Skeletal muscle tissue (tissue), 4 donors: ENCODE data around the gene PGA4. TPM values are rescaled to one million over a fixed set of nuclear protein-coding genes. Genes with fewer than 3 reads are reported as not detected.
"Not testable (repeated sequence)": the region's sequence is repeated elsewhere in the genome, so short reads cannot be mapped to it uniquely, and the experiment has no call there.

Experiments
- H3K27ac ChIP-seq: one replicate; pipeline ENCODE4 v1.7.0; 2013; ENCODE audit warnings: mild to moderate bottlenecking, low read depth, low read length, inconsistent platforms
- H3K27me3 ChIP-seq, 3 donors: one replicate each; pipeline ENCODE4 v1.7.0; 2013; ENCODE audit warnings: low read length in 3 of 3; ENCODE audit not compliant: control insufficient read depth in 3 of 3, insufficient read depth in 3 of 3
- H3K36me3 ChIP-seq, 3 donors: one replicate each; pipeline ENCODE4 v1.7.0; 2013; ENCODE audit warnings: low read length in 3 of 3; ENCODE audit not compliant: control insufficient read depth in 3 of 3, insufficient read depth in 3 of 3
- H3K4me1 ChIP-seq, 3 donors: one replicate each; pipeline ENCODE4 v1.7.0; 2013; ENCODE audit warnings: low read length in 3 of 3, mild to moderate bottlenecking in 3 of 3; ENCODE audit not compliant: control insufficient read depth in 3 of 3, insufficient read depth in 3 of 3
- H3K4me3 ChIP-seq, 3 donors: one replicate each; pipeline ENCODE4 v1.7.0; 2013; ENCODE audit warnings: low read length in 3 of 3
- H3K9ac ChIP-seq, 3 donors: one replicate each; pipeline ENCODE4 v1.7.0; 2013; ENCODE audit warnings: low read length in 3 of 3, mild to moderate bottlenecking in 3 of 3, moderate library complexity in 2 of 3, low read depth in 1 of 3
- H3K9me3 ChIP-seq, 3 donors: one replicate each; pipeline ENCODE4 v1.7.0; 2013; ENCODE audit warnings: low read length in 3 of 3; ENCODE audit not compliant: control insufficient read depth in 3 of 3
- total RNA-seq: library from RNA; depleted of rRNA; stranded (reverse); fragments of >200 nt; gene quantifications from one replicate; pipeline ENCODE4 v1.2.3, GENCODE V29; 2014
- donor health status: Osteomylitis.

The PGA4 gene
- total RNA-seq: 3.7 TPM

DNA sequence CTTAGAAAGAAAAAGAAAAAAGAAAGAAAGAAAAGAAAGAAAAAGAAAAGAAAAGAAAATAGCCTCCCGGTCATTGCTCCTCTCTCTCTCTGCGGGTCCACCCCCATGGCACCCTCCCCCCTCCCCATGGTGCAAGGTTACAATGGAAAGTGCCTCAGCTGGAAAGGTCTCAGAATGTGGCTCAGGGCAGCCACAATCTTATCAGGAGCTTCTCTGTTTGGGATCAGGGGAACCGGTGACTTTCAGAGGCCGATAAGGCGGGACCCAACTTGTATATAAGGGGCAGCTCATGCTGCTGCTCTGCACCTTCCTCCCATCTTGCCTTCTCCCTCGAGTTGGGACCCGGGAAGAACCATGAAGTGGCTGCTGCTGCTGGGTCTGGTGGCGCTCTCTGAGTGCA lies at the start of gene PGA4:
Gene PGA4, plus strand, starts transcription at position 301 of the 400 bp plus-strand sequence. Its CDS starts 54 bp downstream, at position 355.
- not testable (repeated sequence) for H3K4me3 ChIP-seq, H3K9ac ChIP-seq, H3K27me3 ChIP-seq, H3K9me3 ChIP-seq, H3K4me1 ChIP-seq, H3K27ac ChIP-seq, H3K36me3 ChIP-seq

DNA sequence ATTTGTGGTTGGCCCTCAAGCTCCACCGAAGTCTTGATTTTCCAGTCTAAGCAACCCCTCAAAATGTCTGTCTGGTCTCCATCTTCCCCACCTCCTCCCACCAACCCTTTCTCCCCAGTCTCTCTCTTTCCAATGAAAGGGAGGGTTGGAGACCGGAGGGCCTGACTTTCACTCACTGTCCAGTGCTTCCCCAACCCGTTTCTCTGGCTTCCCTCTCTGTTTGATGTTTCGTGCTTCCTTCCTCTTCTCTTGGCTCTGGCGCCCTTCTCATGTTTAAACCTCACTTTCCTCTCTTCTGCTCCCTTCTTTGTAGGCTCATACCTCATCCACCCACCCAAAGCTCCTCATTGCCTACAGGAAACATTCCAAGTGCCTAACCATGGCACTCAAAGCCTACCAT lies 49.8 kb upstream of the PGA4 start:
- H3K27ac ChIP-seq: no peak overlapping the region
- H3K9me3 ChIP-seq: peaks cover 0 to 2% (median 0%) of the 10 kb centered on the region in 3 donors
- H3K36me3 ChIP-seq: no peaks in the 10 kb centered on the region
- peaks cover 9 to 28% (median 11%) of the 10 kb centered on the region in 3 donors for H3K27me3 ChIP-seq
- H3K4me3 ChIP-seq: no peak overlapping the region
- no peak overlapping the region for H3K9ac ChIP-seq
- no peaks in the 10 kb centered on the region for H3K4me1 ChIP-seq

DNA sequence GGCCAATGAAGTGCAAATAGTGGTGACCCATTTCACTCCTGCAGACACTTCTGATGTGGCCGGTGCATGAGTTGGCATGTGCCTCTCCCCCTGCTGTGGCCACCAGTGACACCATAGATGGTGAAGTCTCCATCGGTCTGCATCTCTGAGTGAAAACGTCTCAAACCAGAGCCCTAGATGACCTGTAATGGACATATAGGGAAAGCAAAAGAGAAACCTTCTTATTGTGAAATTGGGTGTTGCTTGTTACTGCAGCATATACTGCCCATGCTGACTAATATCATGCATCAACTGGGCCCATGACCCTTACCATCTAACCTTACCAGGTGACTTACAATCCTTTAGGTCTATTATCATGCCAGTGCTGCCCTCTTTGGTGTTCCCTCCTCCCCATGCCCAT lies 49.3 kb upstream of the PGA4 start:
- H3K27me3 ChIP-seq: peaks cover 9 to 28% (median 11%) of the 10 kb centered on the region in 3 donors
- no peak overlapping the region for H3K9ac ChIP-seq
- peaks cover 0 to 2% (median 0%) of the 10 kb centered on the region in 3 donors for H3K9me3 ChIP-seq
- no peak overlapping the region for H3K4me3 ChIP-seq
- no peak overlapping the region for H3K27ac ChIP-seq
- H3K36me3 ChIP-seq: no peaks in the 10 kb centered on the region
- H3K4me1 ChIP-seq: no peaks in the 10 kb centered on the region

DNA sequence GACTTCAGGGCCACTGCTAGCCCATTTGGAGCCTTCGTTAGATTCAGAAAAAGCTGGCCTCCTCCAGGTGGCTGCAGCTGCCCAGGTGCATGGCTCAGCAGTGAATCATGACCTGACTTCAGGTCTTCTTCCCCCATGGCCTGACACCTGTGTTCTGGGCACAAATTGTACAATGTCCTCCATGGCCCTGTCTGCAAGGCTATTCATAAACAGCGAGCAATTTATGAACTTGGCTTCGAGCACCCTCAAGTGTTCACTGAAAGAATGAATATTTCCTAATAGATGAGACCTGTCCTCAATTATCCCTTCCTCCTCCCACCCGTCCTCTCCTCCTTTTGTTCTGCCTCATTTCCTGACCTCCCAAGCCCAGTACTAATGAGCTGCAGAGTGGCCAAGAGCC lies 48.7 kb upstream of the PGA4 start:
- Histone ChIP-seq H3K36me3 (no peaks in the 10 kb centered on the region), H3K27me3 (peaks cover 9 to 28% (median 11%) of the 10 kb centered on the region in 3 donors), H3K9me3 (peaks cover 0 to 2% (median 0%) of the 10 kb centered on the region in 3 donors), H3K27ac (no peak overlapping the region), H3K4me3 (no peak overlapping the region), H3K4me1 (no peaks in the 10 kb centered on the region), H3K9ac (no peak overlapping the region)

DNA sequence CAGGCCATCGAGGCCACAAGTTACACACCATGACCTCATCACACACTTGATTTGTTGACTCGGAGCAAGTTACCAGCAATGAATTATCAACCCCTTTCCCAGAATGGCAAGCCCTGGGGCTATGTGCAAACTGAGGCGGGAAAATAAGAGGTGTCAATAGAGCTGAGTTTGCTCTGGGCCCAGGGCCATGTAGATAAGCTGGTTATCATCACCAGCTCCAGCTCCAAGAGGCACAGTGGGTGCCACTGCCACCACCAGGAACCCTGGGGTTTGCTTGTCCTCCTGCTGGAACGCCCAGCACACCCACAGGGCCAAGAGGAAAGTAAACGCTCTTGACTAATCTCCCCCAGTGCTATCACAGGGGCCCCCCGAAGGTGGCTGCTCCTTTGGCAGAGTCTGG lies 47.9 kb upstream of the PGA4 start:
- peaks cover 0 to 2% (median 0%) of the 10 kb centered on the region in 3 donors for H3K9me3 ChIP-seq
- H3K9ac ChIP-seq: no peak overlapping the region
- H3K4me1 ChIP-seq: no peaks in the 10 kb centered on the region
- no peaks in the 10 kb centered on the region for H3K36me3 ChIP-seq
- peaks cover 8 to 23% (median 9%) of the 10 kb centered on the region in 3 donors for H3K27me3 ChIP-seq
- H3K4me3 ChIP-seq: no peak overlapping the region
- no peak overlapping the region for H3K27ac ChIP-seq

DNA sequence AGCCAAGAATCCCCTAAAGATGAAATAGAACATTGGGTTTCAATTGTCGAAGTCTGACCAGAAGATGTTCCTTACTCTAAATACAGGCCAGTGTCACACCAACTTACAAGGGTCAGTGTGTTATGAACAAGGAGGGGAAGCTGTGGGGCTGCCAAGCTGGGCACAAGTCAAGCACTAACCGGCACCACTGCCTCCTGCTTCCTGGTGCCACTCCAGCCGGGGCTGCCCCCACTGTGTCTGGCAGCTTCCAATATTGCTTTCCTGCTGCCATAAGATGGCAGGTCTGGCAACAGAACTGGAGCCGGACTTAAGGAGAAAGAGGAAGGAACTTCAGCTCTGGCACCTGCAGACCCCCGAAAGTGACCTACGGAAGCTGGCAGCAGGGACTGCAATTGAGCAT lies 47.2 kb upstream of the PGA4 start:
- Histone ChIP-seq H3K9me3 (peaks cover 0 to 2% (median 0%) of the 10 kb centered on the region in 3 donors), H3K4me3 (no peak overlapping the region), H3K27me3 (peaks cover 8 to 19% (median 9%) of the 10 kb centered on the region in 3 donors), H3K27ac (no peak overlapping the region), H3K9ac (no peak overlapping the region), H3K36me3 (no peaks in the 10 kb centered on the region), H3K4me1 (no peaks in the 10 kb centered on the region)

DNA sequence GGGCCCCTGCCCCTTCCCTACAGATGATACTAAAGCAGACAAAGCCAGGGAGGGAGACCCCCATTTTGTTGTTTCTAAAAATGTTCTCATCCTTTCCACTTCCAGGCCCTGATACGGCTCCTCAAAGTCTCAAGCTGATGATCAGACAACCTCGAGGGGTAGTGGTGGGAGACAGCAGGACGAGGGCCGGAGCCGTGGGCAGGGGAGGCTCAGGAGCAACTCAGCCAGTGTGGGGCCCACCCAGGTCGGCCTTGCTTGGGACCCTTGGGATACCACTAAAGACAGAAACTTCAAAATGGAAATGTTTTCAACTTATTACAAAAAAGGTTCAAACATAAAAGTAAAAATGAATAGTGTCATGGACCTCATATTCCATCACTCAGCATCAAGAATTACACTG lies 45.7 kb upstream of the PGA4 start:
- Histone ChIP-seq H3K4me3 (no peak overlapping the region), H3K27ac (no peak overlapping the region), H3K9me3 (peaks cover 0 to 2% (median 0%) of the 10 kb centered on the region in 3 donors), H3K36me3 (no peaks in the 10 kb centered on the region), H3K4me1 (no peaks in the 10 kb centered on the region), H3K9ac (no peak overlapping the region), H3K27me3 (peaks cover 8 to 15% (median 9%) of the 10 kb centered on the region in 3 donors)

DNA sequence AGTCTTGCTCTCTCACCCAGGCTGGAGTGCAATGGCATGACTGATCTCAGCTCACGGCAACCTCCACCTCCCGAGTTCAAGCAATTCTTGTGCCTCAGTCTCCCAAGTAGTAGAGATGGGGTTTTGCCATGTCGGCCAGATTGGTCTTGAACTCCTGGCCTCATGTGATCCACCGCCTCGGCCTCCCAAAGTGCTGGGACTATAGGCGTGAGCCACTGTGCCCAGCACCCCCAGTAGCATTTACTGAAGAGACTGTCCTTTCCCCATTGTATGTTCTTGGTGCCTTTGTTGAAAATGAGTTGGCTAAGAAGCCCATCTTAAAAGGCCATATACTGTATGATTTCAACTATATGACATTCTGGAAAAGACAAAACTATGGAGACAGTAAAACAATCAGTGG lies 41.9 kb upstream of the PGA4 start:
- H3K9me3 ChIP-seq, H3K4me3 ChIP-seq, H3K27ac ChIP-seq, H3K4me1 ChIP-seq, H3K9ac ChIP-seq, H3K27me3 ChIP-seq, H3K36me3 ChIP-seq: not testable (repeated sequence)

DNA sequence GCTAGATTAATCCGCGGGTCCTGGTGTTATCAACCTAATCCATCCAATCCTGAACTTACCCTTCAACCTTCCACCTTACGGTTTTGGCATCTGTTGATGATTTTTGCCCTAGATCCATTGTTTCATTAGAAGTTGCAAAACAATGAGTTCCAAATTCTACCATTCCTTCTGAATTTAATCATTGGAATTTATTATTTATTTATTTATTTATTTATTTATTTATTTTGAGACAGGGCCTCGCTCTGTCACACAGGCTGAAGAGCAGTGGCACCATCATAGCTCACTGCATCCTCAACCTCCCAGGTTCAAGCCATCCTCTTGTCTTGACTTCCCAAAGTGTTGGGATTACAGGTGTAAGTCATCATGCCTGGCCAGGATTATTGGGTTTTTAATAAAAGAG lies 40.7 kb upstream of the PGA4 start:
- Histone ChIP-seq H3K4me1 (no peaks in the 10 kb centered on the region), H3K27ac (no peak overlapping the region), H3K9me3 (no peaks in the 10 kb centered on the region), H3K9ac (no peak overlapping the region), H3K36me3 (no peaks in the 10 kb centered on the region), H3K4me3 (no peak overlapping the region), H3K27me3 (no peaks in the 10 kb centered on the region)

DNA sequence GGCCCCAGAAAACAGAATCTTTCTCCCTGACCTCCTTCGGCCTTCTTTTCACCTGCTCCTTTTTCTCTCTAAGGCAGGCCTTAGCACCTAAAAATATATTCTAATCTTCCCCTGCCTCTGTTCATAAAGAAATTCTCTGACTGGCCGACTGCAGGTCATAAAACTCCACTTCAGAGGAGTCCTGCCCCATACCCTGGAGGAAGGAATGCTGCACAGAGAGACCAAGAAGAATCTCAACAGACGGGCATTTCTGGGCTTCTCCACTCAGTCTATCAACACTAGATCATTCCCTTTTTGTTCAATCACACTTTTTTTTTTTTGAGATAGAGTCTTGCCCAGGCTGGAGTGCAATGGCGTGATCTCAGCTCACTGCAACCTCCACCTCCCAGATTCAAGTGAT lies 38.5 kb upstream of the PGA4 start:
- Histone ChIP-seq H3K27ac (no peak overlapping the region), H3K4me3 (no peak overlapping the region), H3K4me1 (no peaks in the 10 kb centered on the region), H3K27me3 (peaks cover 0 to 1% (median 0%) of the 10 kb centered on the region in 3 donors), H3K9me3 (no peaks in the 10 kb centered on the region), H3K36me3 (no peaks in the 10 kb centered on the region), H3K9ac (no peak overlapping the region)

DNA sequence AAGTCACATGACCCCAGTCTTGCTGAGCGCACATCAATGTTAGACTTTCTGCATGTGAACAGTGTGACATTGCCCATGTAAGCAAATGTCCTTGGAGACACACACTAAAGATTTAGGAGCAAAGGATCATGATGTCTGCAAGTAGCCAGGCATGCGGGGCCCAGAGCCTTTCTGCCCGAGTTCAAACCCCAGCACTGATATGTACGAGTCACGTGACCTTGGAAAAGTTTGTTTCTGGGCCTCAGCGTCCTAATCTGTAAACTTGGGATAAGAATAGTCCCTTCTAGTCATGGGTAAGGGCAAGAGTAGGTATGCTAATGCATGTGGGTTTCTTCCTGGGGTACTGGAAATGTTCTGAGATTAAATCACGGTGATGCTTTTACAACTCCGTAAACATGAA lies 35.6 kb upstream of the PGA4 start:
- Histone ChIP-seq H3K4me1 (no peaks in the 10 kb centered on the region), H3K36me3 (no peaks in the 10 kb centered on the region), H3K9ac (no peak overlapping the region), H3K27ac (no peak overlapping the region), H3K4me3 (no peak overlapping the region), H3K27me3 (peaks cover 0 to 3% (median 2%) of the 10 kb centered on the region in 3 donors), H3K9me3 (no peaks in the 10 kb centered on the region)
